Stimulated activated CD4-positive, alpha-beta T cell treated with anti-CD3 and anti-CD28 coated beads, Interleukin-4, amount 100 ng/mL, for 48 hours (primary cell): ENCODE results near the gene MUC6.

Experiments
- DNase-seq, 2 donors: peaks; one replicate each; pipeline ENCODE4 v3.0.0-alpha.2; 2020; ENCODE audit warnings: low read depth in 2 of 2

Gene MUC6

GRCh38 chr11:1072116-1072820, 35.8 kb upstream of the MUC6 start:
- DNase-seq, result no peak

- DNase-seq, result no peak
Observed at GRCh38 chr11:1071571-1072115, 35.1 kb upstream of the MUC6 start.

DNA sequence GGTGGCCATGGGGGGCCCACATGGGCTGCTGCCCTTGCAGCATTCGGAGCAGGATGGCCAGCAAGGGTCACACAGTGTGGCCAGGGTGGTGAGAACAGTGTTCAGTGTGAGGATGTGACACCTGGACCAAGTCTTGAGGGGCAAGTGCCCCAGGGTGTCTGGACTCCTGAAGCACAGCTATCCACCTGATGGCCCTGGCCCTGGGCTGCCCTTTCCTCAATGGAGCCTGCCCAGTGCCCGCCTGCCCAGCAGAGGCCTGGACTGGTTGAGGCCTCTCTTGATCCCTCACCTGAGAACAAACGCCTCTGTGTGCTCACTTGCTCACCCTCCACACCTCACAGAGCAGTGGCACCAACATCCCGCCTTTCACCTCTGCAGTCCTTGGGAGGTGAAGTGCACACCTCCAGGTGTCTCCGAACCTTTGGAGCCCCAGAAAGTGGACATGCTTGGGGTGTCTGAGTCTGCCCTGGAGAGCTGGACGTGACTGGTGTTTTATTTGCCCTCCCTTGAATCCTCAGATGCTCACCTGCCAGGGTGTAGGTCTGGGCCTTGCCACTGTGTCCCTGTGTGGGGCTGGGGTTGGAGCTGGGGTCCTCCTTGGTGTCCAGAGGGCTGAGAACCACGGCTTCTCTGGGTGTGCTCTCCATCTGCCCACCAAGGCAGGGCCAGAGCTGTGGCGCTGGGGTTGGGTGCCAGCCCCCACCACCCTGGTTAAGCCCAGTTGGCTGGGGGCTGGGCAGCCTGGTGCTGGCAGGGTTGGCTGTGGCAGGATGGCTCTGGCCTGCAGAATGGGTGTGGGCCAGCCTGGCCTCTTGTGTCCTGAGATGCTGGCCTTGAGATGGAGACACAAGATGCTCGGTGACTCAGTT, 34.3 kb upstream of the MUC6 start:
- DNase-seq, result no peak

DNA sequence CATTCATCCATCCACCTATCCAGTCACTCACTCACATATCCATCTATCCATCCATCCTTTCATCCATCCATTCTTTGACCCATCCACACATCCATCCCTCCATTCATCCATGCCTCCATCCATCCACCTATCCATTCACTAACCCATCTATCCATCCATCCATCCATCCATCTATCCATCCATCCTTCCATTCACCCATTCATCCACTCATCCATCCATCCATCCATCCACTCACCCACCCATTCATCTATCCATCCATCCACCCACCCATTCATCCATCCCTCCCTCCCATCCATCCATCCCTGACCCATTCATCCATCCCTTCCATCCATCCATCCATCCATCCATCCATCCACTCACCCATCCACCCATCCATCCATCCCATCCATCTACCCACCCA, 33.2 kb upstream of the MUC6 start:
- no peak for DNase-seq

- no peak for DNase-seq
Observed at GRCh38 chr11:1067812-1068496, 31.4 kb upstream of the MUC6 start.

GRCh38 chr11:1064167-1064566, 27.6 kb upstream of the MUC6 start:
- no peak for DNase-seq

DNA sequence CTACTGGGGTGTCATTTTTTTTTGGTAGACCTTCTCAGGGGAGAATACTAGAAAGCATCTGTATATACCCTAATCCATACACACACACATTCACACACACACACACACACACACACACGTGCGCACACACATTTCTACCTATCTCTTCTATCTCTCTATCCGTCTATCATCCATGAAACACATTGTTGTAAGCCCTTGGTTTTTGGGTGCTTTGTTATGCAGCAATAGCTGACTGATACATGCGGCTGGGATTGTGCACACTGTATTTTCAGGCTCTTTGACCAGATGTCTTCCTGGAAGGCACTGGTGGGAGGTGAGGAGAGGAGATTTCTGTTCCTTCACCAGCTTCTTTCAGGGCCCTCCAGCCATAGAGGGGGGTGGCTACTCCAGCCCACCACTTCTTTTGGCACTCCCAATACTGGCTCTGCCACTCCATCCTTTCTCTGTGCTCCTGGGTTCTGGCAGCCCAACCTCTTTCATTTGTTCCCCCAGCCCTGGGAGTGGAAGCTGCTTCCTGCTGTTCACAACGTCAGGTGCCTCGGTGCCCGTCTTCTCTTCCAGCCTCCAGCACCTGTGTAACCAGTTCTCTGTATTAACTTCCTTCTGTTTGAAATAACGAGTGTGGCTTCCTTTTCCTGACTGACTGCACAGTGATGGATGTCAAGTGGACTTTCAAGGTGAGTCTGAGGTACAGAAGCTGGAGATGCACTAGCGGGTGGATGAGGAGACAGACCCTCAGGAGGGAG, 25.7 kb upstream of the MUC6 start:
- DNase-seq, result no peak

DNA sequence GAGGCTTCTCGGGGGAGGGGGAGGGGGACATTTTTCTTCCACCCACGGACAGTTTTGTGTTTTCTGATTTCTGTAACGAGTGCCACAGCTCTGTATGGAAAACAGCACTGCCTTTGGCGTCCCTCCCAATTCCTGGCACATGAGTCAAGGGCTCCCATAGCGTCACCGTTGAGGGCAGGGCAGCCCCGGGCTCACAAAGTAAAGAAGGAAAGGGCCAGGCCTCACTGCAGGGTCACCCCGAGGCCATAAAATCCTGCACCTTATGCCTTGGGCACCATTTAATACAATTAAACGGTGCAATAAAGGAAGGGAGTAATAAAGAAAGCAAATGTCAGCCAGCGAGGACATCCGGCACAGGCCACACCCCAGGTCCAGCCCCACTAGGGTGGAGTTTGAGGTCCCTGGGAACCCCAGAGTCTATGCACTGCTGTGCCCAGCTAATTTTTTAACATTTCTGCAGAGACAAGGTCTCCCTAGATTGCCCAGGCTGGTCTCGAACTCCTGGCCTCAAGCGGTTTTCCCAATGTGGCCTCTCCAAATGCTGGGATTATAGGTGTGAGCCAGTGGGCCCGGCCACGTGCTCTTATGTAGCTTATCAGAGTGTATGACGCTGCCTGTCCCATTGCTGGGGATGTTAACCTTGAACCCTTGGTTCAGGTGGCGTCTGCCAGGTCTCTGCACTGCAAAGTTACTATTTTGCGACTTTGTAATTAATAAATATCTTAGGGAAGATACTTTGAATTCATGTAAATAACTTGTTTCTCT, 24.5 kb upstream of the MUC6 start:
- DNase-seq, result no peak

- DNase-seq, result no peak
Observed at GRCh38 chr11:1060410-1060809, 23.9 kb upstream of the MUC6 start.

DNA sequence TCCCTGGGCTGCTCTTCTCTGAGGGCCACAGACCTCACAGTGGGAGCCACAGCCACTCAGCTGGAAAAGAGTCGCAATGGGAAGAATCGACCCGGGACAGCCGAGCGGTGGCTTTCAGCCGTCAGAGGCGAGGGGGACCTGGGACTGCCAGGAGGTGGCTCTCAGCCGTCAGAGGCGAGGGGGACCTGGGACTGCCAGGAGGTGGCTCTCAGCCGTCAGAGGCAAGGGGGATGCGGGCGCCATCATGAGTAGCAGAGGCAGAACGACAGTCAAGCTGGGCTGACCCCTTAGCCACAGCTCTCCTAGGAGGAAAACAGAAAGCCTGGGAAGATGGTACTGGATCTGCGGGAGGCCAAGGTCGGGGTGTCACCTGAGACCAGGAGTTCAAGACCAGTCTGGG, 23.2 kb upstream of the MUC6 start:
- no peak for DNase-seq

GRCh38 chr11:1057806-1058205, 21.3 kb upstream of the MUC6 start:
- no peak for DNase-seq

- DNase-seq, result no peak
Observed at GRCh38 chr11:1055990-1056771, 19.7 kb upstream of the MUC6 start.

- DNase-seq, result no peak
Observed at GRCh38 chr11:1055109-1055703, 18.7 kb upstream of the MUC6 start.

DNA sequence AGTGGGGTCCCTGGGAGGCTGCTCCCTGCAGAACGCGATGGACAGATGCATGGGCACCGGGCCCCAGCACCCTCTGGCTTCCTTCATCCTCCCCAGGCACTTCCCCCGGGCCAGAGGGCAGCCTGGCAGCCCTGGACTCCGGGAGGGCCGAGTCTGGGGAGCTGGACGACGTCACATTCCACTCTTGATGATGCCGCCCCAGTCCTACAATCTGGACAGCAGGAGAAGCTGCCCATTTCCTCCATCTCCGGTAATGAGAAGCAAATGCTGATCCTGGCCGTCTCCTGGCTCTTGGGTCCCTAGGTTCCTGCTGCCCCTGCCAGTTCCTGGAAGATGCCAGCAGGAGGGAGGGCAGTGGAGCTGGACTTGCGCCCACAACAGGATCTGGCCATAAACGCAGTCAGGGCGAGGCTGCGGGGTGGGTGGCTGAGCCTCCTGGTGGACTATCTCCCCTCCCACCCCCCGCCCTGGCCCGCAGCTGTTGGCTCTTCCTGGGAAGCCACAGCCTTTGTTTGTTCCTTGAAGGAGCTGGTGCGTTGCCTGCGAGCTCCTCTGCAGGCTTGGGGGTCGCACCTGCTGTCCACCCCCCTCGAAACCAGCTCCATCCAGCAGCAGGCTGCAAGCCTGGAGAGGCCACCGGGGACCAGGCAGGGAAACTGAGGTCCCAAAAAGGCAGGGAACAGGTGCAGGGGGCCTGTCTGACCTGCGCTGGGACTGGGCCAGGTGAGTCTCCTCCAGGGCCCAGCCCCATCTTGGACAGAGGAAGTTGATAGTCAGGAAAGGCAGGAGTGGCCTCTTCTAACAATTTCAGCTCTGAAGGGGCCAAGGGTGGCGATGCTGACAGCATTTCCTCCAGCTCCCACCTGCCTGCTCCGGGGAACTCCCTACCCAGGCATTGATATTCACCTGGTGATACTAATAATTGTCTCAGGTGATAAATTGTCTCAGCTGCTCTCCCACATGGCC, 17.9 kb upstream of the MUC6 start:
- DNase-seq, result no peak

GRCh38 chr11:1053121-1053901, 16.8 kb upstream of the MUC6 start:
- DNase-seq, result no peak

DNA sequence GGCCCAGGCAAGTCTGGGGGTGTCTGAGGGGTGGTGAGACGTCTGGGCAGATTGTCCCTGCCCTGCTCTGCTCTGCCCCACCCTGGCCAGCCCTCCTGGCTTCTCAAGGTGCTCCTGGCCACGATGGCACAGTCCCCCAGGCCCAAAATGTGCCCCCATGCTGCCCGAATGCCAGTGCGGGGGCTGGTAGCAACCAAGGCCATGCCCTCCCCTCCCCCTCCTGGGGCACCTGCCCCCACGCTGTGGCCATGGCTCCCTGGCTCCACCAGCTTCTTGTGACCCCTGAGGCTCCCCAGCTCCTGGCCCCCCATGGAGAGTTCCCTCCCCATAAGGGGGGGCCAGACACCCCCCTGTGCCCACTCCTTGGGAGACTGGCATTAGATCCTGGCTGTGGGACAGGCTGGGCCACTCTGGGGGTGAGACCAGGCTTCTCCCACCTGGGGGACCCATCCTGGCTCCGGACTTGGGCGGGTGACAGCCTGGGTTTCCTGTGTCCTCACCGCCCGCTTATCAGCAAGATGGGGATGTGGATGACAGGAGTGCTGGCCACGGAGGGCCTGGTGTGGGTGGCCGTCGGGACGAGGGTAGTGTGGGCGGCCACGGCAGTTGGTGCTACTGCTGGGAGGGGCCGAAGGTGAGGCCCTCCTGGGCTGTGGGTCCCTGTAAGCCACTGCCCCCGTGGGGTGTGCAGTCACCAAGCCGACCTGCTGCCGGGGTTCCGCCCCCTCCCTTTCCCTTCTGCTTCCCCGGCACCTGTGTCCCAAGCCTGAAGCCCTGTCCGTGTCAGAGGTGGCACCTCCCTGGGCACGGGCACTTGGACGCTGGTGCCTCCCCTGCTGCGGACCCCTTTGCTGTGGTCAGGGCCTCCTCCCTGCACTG, 15.9 kb upstream of the MUC6 start:
- no peak for DNase-seq
